GM21447 (cell line): ENCODE results near the gene EVX1.

Experiments used
- ATAC-seq: cut with Tn5 transposase; IDR thresholded peaks from one replicate; pipeline ENCODE4 v1.9.1; 2021; ENCODE audit not compliant: unreplicated experiment

The EVX1 gene

GRCh38 chr7:27242555-27243339 is at the start of gene EVX1:
Gene EVX1 (plus strand): TSS chr7:27242802. CDS start chr7:27243031, 229 bp downstream.
- no peak for ATAC-seq

GRCh38 chr7:27193335-27194001 is 49.1 kb upstream of the EVX1 start:
- ATAC-seq, result no peak

- no peak for ATAC-seq
These were observed 48.6 kb upstream of the EVX1 start for GRCh38 chr7:27194002-27194352.

- no peak for ATAC-seq
These were observed 47.8 kb upstream of the EVX1 start for GRCh38 chr7:27194686-27195379.

GRCh38 chr7:27196287-27196767 is 46.3 kb upstream of the EVX1 start:
- no peak for ATAC-seq

GRCh38 chr7:27197137-27198042 is 45.2 kb upstream of the EVX1 start:
- no peak for ATAC-seq

- no peak for ATAC-seq
These were observed 44.3 kb upstream of the EVX1 start for GRCh38 chr7:27198138-27198841.

- no peak for ATAC-seq
These were observed 43.5 kb upstream of the EVX1 start for GRCh38 chr7:27198871-27199801.

GRCh38 chr7:27199849-27200760 is 42.5 kb upstream of the EVX1 start, which contains the start of gene HOXA13:
Gene HOXA13 (minus strand): TSS chr7:27200091. CDS start chr7:27200077, 14 bp downstream.
- ATAC-seq, result no peak

- no peak for ATAC-seq
These were observed 41.6 kb upstream of the EVX1 start for GRCh38 chr7:27200761-27201579.

GRCh38 chr7:27201580-27202017 is 41.0 kb upstream of the EVX1 start:
- no peak for ATAC-seq

GRCh38 chr7:27202018-27202861 is 40.4 kb upstream of the EVX1 start:
- ATAC-seq, result no peak

GRCh38 chr7:27202862-27203134 is 39.8 kb upstream of the EVX1 start:
- ATAC-seq, result no peak

- ATAC-seq, result no peak
These were observed 39.1 kb upstream of the EVX1 start for GRCh38 chr7:27203365-27203953.

GRCh38 chr7:27203964-27204594 is 38.5 kb upstream of the EVX1 start:
- no peak for ATAC-seq
